Fibroblast of lung (primary cell): Measurements from ENCODE around the gene SLC6A13. TPM values are rescaled to one million over a fixed set of nuclear protein-coding genes. Genes with fewer than 3 reads are reported as not detected.

Experiments used
- DNase-seq, 2 donors: peaks; one replicate each; pipeline versions ENCODE4 v3.0.0 to v3.0.0-alpha.2; 2010; ENCODE audit warnings: low read depth in 2 of 2
- H2AFZ ChIP-seq: 2 replicates; pipeline ENCODE4 v1.5.1; 2012; ENCODE audit warnings: low read length, control low read depth, inconsistent platforms
- H3K27ac ChIP-seq: 2 replicates; pipeline ENCODE4 v1.5.1; 2011; ENCODE audit warnings: low read length, control low read depth; ENCODE audit not compliant: insufficient read depth
- H3K27me3 ChIP-seq: 2 replicates; pipeline ENCODE4 v1.5.1; 2011; ENCODE audit warnings: mild to moderate bottlenecking, low read length; ENCODE audit not compliant: control insufficient read depth, insufficient read depth
- H3K36me3 ChIP-seq: 2 replicates; pipeline ENCODE4 v1.5.1; 2011; ENCODE audit warnings: low read length; ENCODE audit not compliant: control insufficient read depth, insufficient read depth
- H3K4me1 ChIP-seq: 2 replicates; pipeline ENCODE4 v1.5.1; 2011; ENCODE audit warnings: low read length; ENCODE audit not compliant: control insufficient read depth, insufficient read depth; ENCODE audit errors: extremely low read depth
- H3K4me2 ChIP-seq: 2 replicates; pipeline ENCODE4 v1.5.1; 2011; ENCODE audit warnings: low read length, control low read depth; ENCODE audit not compliant: insufficient read depth; ENCODE audit errors: extremely low read depth
- H3K4me3 ChIP-seq, 4 experiments: fragments of 200-600 bp in 1 of 4; sonication (generic) in 1 of 4; replicated peaks in 1 of 4; 2 replicates each; pipeline ENCODE4 v1.5.1; 2011 to 2016; ENCODE audit warnings: low read length in 4 of 4, low read depth in 3 of 4, mild to moderate bottlenecking in 3 of 4, control low read depth in 2 of 4, inconsistent platforms in 1 of 4, mixed read lengths in 1 of 4; ENCODE audit not compliant: insufficient read depth in 1 of 4; ENCODE audit errors: control extremely low read depth in 1 of 4
- H3K79me2 ChIP-seq: 2 replicates; pipeline ENCODE4 v1.5.1; 2012; ENCODE audit warnings: mild to moderate bottlenecking, low read length, inconsistent platforms; ENCODE audit not compliant: control insufficient read depth, insufficient read depth
- H3K9ac ChIP-seq: 2 replicates; pipeline ENCODE4 v1.5.1; 2011; ENCODE audit warnings: mild to moderate bottlenecking, low read length, control low read depth; ENCODE audit not compliant: insufficient read depth
- H3K9me3 ChIP-seq: 2 replicates; pipeline ENCODE4 v1.5.1; 2012; ENCODE audit warnings: low read depth, low read length; ENCODE audit not compliant: control insufficient read depth, insufficient read depth
- H4K20me1 ChIP-seq: 2 replicates; pipeline ENCODE4 v1.5.1; 2011; ENCODE audit warnings: low read length; ENCODE audit not compliant: control insufficient read depth, insufficient read depth; ENCODE audit errors: extremely low read depth
- CTCF ChIP-seq, 2 donors: IDR thresholded peaks in 1 of 2; conservative IDR thresholded peaks in 1 of 2; 1 replicate in 1 of 2; 2 replicates in 1 of 2; pipeline ENCODE4 v1.5.1; 2011 to 2012; ENCODE audit warnings: low read length in 2 of 2, control low read depth in 1 of 2, inconsistent platforms in 1 of 2, low read depth in 1 of 2, mild to moderate bottlenecking in 1 of 2
- EZH2 ChIP-seq: IDR thresholded peaks from 2 replicates; pipeline ENCODE4 v1.5.1; 2012; ENCODE audit warnings: low read length, control low read depth, mild to moderate bottlenecking; ENCODE audit errors: missing control alignments
- polyA plus RNA-seq, 2 donors: library from polyadenylated mRNA; depleted of rRNA in 1 of 2; stranded (reverse) in 1 of 2; unstranded in 1 of 2; fragments of >200 nt; gene quantifications; 2 replicates each; pipeline ENCODE4 v1.2.1, GENCODE V29; 2011 to 2012; ENCODE audit warnings: missing spikeins in 1 of 2
- total RNA-seq: library from RNA; depleted of rRNA; stranded (reverse); fragments of >200 nt; gene quantifications from 2 replicates; pipeline ENCODE4 v1.2.1, GENCODE V29; 2014

Gene SLC6A13
- total and polyA plus RNA-seq, 2 donors (not counting 1 experiment from before 2014, with no cell fraction given) = not detected

DNA sequence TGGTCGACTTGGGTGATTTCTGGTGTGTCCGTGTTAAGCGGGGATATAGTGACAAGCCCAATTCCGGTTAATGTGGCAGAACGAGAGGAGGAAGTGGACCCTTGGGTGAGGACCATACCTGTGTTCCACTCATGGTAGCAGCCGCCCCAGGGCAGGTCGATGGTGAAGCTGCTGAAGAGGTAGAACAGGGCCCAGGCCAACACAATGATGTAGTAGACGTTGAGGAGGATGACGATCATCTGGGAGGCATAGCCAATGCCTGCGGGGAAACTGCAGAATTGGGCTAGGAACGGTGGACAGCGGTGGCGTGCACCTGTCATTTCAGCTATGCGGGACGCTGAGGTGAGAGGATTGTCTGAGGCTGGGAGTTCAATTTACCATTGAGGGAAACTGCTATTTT is 20.1 kb downstream of the SLC6A13 start:
- no peak overlapping the region for H3K9ac ChIP-seq
- no peak overlapping the region for H2AFZ ChIP-seq
- H3K36me3 ChIP-seq = no peaks in the 10 kb centered on the region
- DNase-seq = no peak
- no peaks in the 10 kb centered on the region for H4K20me1 ChIP-seq
- TF ChIP-seq CTCF (conservative IDR thresholded peaks at IDR 0.05 in 1 of 2, IDR thresholded peaks at IDR 0.05 in 1 of 2; ENCODE audit: low read depth in 1 of 2, low read length in 2 of 2) (no peak), EZH2 (no peak)
- no peak overlapping the region for H3K27ac ChIP-seq
- H3K79me2 ChIP-seq = no peaks in the 10 kb centered on the region
- H3K4me2 ChIP-seq = no peak overlapping the region
- H3K27me3 ChIP-seq = peaks cover 3% of the 10 kb centered on the region
- no peak overlapping the region for H3K4me3 ChIP-seq
- H3K4me1 ChIP-seq = no peaks in the 10 kb centered on the region
- H3K9me3 ChIP-seq = no peaks in the 10 kb centered on the region

GRCh38 chr12:241266-241665 is 21.4 kb downstream of the SLC6A13 start:
- no peaks in the 10 kb centered on the region for H3K9me3 ChIP-seq
- no peaks in the 10 kb centered on the region for H3K79me2 ChIP-seq
- DNase-seq = no peak
- no peak overlapping the region for H3K4me3 ChIP-seq
- no peak overlapping the region for H3K4me2 ChIP-seq
- H4K20me1 ChIP-seq = no peaks in the 10 kb centered on the region
- no peak overlapping the region for H3K9ac ChIP-seq
- no peaks in the 10 kb centered on the region for H3K36me3 ChIP-seq
- H3K27ac ChIP-seq = no peak overlapping the region
- no peak for TF ChIP-seq EZH2
- no peak for TF ChIP-seq CTCF (conservative IDR thresholded peaks at IDR 0.05 in 1 of 2, IDR thresholded peaks at IDR 0.05 in 1 of 2; ENCODE audit: low read depth in 1 of 2, low read length in 2 of 2)
- H2AFZ ChIP-seq = no peak overlapping the region
- H3K27me3 ChIP-seq = peaks cover 3% of the 10 kb centered on the region
- H3K4me1 ChIP-seq = no peaks in the 10 kb centered on the region

GRCh38 chr12:240566-240965 is 22.1 kb downstream of the SLC6A13 start:
- no peaks in the 10 kb centered on the region for H3K9me3 ChIP-seq
- no peak overlapping the region for H3K4me2 ChIP-seq
- H2AFZ ChIP-seq = no peak overlapping the region
- H3K79me2 ChIP-seq = no peaks in the 10 kb centered on the region
- H3K27ac ChIP-seq = no peak overlapping the region
- TF ChIP-seq EZH2 (no peak), CTCF (conservative IDR thresholded peaks at IDR 0.05 in 1 of 2, IDR thresholded peaks at IDR 0.05 in 1 of 2; ENCODE audit: low read depth in 1 of 2, low read length in 2 of 2) (no peak)
- peaks cover 3% of the 10 kb centered on the region for H3K27me3 ChIP-seq
- no peak overlapping the region for H3K4me3 ChIP-seq
- no peak for DNase-seq
- no peaks in the 10 kb centered on the region for H4K20me1 ChIP-seq
- no peaks in the 10 kb centered on the region for H3K36me3 ChIP-seq
- no peaks in the 10 kb centered on the region for H3K4me1 ChIP-seq
- no peak overlapping the region for H3K9ac ChIP-seq
